Measurements from ENCODE around the gene TNNI3K. TPM values are rescaled to one million over a fixed set of nuclear protein-coding genes. Genes with fewer than 3 reads are reported as not detected.

The TNNI3K gene
- total RNA-seq, 1 donor: 1.3 TPM

DNA sequence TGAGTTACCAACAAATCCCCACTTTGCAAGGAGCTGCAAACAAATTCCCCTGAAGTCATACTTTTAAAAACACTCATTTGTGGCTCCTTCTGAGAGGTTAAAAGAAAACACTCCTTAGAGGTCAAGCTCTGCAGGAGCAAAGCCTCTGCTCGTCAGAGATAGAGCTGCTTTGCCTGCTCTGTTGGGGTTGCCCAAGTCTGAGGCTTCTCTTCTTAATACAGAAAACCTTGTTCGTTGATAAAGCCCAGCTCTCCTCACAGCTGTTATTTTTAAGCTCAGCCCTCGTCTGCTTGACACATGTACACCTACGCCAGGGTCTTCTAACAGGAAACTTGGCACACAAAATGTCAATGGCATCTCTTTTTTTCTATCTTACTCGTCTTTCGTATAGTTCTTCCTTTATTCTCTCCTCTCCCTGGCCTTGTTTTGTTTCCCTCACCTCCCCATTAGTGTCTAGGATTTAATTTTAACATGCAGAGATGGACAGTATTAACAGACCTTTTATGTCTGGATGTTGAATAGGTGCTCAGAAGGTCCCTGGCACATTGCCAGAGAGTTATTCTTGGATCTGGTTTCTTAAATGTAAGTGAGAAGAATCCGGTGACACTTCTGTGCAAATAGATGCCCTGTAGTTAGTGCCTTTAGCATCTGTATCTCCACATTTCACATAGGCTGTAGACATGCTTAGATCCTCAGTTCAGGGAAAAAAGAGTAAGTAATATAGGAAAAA lies 191.2 kb downstream of the TNNI3K start:
- TF ChIP-seq, protein P1, sequence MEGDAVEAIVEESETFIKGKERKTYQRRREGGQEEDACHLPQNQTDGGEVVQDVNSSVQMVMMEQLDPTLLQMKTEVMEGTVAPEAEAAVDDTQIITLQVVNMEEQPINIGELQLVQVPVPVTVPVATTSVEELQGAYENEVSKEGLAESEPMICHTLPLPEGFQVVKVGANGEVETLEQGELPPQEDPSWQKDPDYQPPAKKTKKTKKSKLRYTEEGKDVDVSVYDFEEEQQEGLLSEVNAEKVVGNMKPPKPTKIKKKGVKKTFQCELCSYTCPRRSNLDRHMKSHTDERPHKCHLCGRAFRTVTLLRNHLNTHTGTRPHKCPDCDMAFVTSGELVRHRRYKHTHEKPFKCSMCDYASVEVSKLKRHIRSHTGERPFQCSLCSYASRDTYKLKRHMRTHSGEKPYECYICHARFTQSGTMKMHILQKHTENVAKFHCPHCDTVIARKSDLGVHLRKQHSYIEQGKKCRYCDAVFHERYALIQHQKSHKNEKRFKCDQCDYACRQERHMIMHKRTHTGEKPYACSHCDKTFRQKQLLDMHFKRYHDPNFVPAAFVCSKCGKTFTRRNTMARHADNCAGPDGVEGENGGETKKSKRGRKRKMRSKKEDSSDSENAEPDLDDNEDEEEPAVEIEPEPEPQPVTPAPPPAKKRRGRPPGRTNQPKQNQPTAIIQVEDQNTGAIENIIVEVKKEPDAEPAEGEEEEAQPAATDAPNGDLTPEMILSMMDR (IDR thresholded peaks at IDR 0.05; ENCODE audit: insufficient read depth, low read depth, low read length): no peak
- no peak for DNase-seq (ENCODE audit: low read depth)
- H3K4me3 ChIP-seq (ENCODE audit: low read depth, low read length): no peak overlapping the region

DNA sequence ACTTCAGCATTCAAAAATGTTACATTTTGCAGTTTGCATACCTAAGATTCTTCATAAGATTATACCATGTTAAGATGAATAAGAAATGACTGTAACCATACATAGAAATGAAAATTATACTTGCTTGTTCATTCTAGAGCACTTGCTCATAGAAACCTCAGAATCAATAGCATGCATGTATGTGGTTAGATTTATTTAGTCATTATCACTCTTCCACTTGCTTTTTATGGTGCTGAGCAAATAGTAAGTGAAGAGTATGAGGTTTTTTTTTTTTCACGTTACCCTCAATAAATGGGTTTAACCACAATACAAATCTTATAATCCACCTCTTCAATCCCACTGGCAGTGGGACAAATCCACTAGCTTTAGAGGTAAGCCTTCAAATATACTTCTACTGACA lies 192.5 kb downstream of the TNNI3K start:
- no peak for DNase-seq (ENCODE audit: low read depth)
- TF ChIP-seq, protein P1 (IDR thresholded peaks at IDR 0.05; ENCODE audit: insufficient read depth, low read depth, low read length): no peak
- H3K4me3 ChIP-seq (ENCODE audit: low read depth, low read length): no peak overlapping the region

DNA sequence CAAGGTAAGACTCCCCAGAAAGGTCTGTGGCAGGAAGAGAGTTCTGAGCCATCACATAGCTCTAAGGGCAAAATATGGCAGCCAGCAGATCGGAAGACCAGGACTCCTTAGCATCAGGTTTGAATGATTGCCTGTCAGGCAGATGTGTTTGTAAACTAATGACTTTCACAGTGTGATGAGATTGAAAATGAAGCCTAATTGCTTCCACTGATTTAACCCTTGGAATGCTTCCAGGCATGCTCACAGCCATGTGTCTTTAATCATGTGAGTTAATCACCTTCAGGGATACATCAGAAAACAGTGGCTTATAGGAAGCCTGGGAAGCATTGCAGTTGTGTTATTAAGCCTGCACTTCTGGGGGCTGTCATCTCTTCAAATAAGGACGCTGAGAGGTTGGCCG lies 194.4 kb downstream of the TNNI3K start:
- DNase-seq (ENCODE audit: low read depth): no peak
- no peak overlapping the region for H3K4me3 ChIP-seq (ENCODE audit: low read depth, low read length)
- TF ChIP-seq, protein P1 (IDR thresholded peaks at IDR 0.05; ENCODE audit: insufficient read depth, low read depth, low read length): no peak

DNA sequence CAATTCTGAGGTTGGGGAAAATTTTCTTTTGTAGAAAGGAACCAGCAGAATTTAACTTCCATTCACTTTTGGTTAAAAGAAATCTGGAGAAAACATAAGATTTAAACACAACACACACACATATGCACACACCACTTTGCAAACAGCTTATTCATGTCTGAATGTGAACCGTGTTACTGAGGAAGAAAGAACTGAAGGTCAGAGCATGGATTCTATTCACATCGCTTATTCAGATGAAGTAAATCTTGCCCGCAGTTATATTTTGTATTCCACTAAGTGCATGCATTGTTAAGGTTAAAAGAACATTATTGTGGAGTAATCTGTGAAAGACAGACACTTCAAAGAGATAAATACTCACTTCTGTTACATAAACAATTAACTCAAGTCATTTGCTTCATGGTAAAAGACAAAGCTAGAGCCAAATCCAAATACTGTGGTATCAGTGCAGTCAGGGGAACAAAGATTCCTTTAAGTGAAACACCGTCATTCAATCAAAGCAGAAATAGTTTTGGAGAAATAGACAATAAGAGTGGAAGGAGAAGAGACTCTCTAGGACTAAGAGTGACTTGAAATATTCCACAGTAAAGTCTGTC lies 195.3 kb downstream of the TNNI3K start:
- H3K4me3 ChIP-seq (ENCODE audit: low read depth, low read length): no peak overlapping the region
- no peak for DNase-seq (ENCODE audit: low read depth)
- TF ChIP-seq, protein P1 (IDR thresholded peaks at IDR 0.05; ENCODE audit: insufficient read depth, low read depth, low read length): no peak

DNA sequence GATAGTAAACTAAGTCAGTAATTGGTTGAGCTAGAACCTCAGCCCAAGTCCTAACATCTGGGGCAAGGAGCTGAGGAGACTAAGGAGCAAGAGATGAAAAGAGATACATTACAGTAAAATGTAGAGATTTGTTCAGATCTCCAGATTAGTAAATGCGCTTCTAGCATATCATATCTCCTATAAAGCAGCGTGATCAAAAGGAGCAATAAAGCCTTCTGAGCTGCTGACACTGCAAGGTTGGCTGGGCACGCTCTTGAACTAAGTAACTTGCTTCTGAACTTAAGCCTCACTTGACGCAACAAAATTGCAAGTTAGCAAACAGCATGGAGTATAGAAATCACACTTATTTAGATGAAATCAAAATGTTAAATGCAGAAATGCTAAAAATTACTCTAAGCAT lies 196.3 kb downstream of the TNNI3K start:
- TF ChIP-seq, protein P1 (IDR thresholded peaks at IDR 0.05; ENCODE audit: insufficient read depth, low read depth, low read length): no peak
- DNase-seq (ENCODE audit: low read depth): no peak
- H3K4me3 ChIP-seq (ENCODE audit: low read depth, low read length): no peak overlapping the region

DNA sequence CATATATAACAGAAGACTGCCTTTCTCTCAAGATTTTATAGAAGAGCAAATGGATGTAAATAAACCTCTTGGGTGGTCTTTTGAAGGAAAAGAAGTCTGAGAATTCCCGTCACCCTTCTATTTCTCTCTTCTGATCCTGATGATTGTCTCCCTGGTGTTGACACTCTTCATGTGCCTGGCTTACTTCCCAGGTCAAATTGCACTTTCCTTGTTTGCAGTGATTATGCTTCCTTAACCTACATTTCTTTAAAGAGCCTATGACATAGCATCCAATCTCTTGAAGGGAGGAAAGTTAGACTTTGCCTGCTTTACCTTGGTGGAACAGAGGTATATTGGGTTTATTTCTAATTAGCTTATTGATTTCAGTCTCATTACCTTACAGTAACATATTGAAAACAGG lies 197.1 kb downstream of the TNNI3K start:
- no peak overlapping the region for H3K4me3 ChIP-seq (ENCODE audit: low read depth, low read length)
- TF ChIP-seq, protein P1 (IDR thresholded peaks at IDR 0.05; ENCODE audit: insufficient read depth, low read depth, low read length): no peak
- DNase-seq (ENCODE audit: low read depth): no peak
